LNCaP clone FGC (cell line): ENCODE measurements around the gene URB1.

Experiments used
- DNase-seq: peaks from one replicate; pipeline ENCODE4 v3.0.0-alpha.2; 2011; ENCODE audit warnings: low read depth
- H3K4me3 ChIP-seq: 2 replicates; pipeline ENCODE4 v1.5.1; 2011; ENCODE audit warnings: mild to moderate bottlenecking, low read depth, low read length, control low read depth
- CTCF ChIP-seq: IDR thresholded peaks from 2 replicates; pipeline ENCODE4 v1.5.1; 2012; ENCODE audit warnings: mild to moderate bottlenecking; ENCODE audit not compliant: control insufficient read depth, insufficient read depth; ENCODE audit errors: extremely low read depth

URB1 gene

DNA sequence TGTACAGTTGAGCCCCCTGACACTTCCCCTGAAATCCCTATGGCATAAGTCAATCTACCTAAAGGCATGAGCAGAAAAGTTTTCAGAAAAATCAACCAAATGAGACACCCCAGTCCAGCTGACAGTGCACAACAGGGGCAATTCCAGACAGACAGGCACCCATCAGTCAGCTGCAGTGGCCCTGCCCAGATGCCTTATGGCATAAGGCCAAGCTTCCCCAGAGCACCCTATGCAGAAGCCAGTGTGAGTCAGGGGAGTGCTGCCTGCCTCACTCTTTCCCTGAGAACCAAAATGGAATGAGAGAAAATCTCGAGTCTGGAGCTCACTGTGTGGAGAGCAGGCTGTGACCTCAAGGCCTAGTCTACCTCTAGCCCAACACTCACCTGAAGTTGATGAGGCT lies 56.1 kb downstream of the URB1 start:
- DNase-seq: no peak
- no peak overlapping the region for H3K4me3 ChIP-seq
- TF ChIP-seq CTCF: no peak

DNA sequence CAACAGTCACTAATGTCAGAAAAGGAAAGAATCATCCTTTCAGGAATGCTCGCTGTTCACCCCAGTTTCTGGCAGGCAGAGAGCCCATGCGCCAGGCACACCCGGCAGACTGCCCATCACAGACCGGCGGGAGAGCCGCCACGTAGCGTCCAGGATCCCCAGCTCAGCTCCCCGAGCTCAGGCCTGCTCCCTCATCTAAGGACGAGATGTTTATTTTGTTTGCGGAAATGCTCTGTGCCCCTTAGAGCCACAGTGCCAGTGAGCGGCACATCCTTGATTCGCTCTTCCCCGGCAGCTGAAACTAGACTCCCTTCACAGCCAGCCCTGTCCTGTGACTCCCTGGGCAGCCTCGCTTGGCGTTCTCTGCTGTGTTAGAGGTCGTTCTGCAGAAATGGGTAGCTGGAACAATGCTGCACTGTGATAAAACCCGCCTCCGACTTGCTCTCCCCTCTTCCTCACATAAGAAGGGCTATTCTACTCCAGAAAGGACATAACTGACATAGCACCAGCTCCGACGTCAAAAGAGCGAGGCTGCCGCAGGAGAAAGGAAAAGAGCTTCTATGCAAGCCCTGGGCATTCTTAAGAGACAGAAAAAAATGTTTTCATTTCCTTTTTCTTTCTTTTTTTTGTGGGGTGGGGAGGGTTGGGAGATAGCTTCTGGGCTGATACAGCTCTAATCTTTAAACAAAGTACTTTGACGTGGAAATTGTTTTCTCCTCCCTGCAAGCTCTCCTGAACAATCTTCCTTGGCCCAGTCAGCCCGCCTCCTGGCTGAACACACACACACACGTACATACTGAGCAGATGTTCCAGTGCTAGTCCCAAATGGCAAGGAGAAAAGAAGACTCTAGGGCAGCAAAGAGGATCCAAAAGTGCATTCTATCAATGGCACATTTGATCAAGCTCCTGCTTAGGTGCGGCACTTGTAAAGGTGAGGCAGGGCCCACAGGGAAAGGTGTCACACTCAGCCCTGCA lies 56.9 kb downstream of the URB1 start:
- DNase-seq: no peak
- TF ChIP-seq CTCF: no peak
- no peak overlapping the region for H3K4me3 ChIP-seq

DNA sequence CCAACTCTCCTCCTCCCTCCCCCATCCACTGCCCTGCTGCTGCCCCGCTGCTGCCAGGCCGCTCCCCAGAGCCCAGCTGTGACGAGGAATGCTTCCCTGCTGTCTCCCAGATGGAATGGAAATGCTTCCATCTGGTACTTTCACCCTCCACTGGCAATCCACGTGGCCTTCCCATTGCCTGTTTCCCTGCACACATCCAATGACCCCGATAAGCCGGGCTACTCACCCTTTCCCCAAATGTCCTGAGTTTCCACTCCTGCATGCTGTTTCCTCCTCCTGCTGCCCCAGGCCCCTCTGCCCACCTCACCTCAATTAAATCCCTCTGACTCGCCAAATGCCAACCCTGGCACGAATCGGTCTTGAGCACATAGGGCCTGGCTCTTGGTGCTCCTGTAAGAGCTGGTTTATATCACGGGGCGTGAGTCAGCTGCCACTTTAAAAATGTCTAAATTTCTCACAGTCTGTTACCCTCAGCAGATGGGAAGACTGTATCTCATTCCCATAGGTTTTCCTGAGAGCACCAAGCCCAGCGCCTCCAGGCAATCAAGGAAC lies 57.8 kb downstream of the URB1 start:
- no peak overlapping the region for H3K4me3 ChIP-seq
- no peak for DNase-seq
- no peak for TF ChIP-seq CTCF

- no peak for TF ChIP-seq CTCF
- no peak overlapping the region for H3K4me3 ChIP-seq
- no peak for DNase-seq
Measured at GRCh38 chr21:32333953-32334673, 58.7 kb downstream of the URB1 start.

DNA sequence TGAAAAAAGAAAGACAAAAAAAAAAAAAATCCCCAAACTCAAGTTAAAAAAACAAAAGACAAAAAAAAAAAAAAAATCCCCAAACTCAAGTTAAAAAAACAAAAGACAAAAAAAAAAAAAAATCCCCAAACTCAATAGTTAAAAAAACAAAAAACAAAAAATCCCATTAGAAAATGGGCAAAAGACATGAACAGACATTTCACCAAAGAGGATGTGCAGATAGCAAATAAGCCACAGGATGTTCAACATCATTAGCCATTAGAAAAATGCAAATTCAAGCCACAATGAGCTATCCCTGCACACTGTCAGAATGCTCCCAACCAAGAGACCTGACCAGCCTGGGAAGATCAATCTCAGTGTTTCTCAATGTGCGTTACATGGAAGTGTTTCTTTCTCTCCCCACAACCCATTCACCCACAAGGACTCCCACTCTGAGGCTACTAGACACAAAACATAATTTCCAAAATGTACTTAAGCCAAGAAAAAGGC lies 60.3 kb downstream of the URB1 start:
- H3K4me3 ChIP-seq: no peak overlapping the region
- no peak for DNase-seq
- TF ChIP-seq CTCF: no peak

GRCh38 chr21:32331444-32332305 lies 61.1 kb downstream of the URB1 start:
- no peak for TF ChIP-seq CTCF
- DNase-seq: no peak
- no peak overlapping the region for H3K4me3 ChIP-seq
